ENCODE measurements around the gene C13orf42.

The C13orf42 gene

GRCh38 chr13:51065372-51066090 lies 45.5 kb downstream of the C13orf42 start:
- DNase-seq (ENCODE audit: low read depth): no peak

- DNase-seq (ENCODE audit: low read depth): no peak
Observed at GRCh38 chr13:51064753-51065152, 46.3 kb downstream of the C13orf42 start.

GRCh38 chr13:51063909-51064308 lies 47.2 kb downstream of the C13orf42 start:
- DNase-seq (ENCODE audit: low read depth): no peak

GRCh38 chr13:51058461-51059167 lies 52.5 kb downstream of the C13orf42 start:
- no peak for DNase-seq (ENCODE audit: low read depth)

GRCh38 chr13:51057906-51058305 lies 53.2 kb downstream of the C13orf42 start:
- no peak for DNase-seq (ENCODE audit: low read depth)

GRCh38 chr13:51057001-51057400 lies 54.1 kb downstream of the C13orf42 start:
- DNase-seq (ENCODE audit: low read depth): no peak

- no peak for DNase-seq (ENCODE audit: low read depth)
Observed at GRCh38 chr13:51052581-51052980, 58.5 kb downstream of the C13orf42 start.

GRCh38 chr13:51050021-51050830 lies 60.8 kb downstream of the C13orf42 start:
- no peak for DNase-seq (ENCODE audit: low read depth)

- DNase-seq (ENCODE audit: low read depth): no peak
Observed at GRCh38 chr13:51048616-51049015, 62.5 kb downstream of the C13orf42 start.

GRCh38 chr13:51048166-51048461 lies 63.0 kb downstream of the C13orf42 start:
- no peak for DNase-seq (ENCODE audit: low read depth)

GRCh38 chr13:51047434-51048165 lies 63.5 kb downstream of the C13orf42 start:
- no peak for DNase-seq (ENCODE audit: low read depth)

GRCh38 chr13:51045451-51045850 lies 65.6 kb downstream of the C13orf42 start:
- no peak for DNase-seq (ENCODE audit: low read depth)

GRCh38 chr13:51044023-51044665 lies 66.9 kb downstream of the C13orf42 start:
- DNase-seq (ENCODE audit: low read depth): no peak

GRCh38 chr13:51043310-51043709 lies 67.8 kb downstream of the C13orf42 start:
- no peak for DNase-seq (ENCODE audit: low read depth)

- DNase-seq (ENCODE audit: low read depth): no peak
Observed at GRCh38 chr13:51041710-51042109, 69.4 kb downstream of the C13orf42 start.

- no peak for DNase-seq (ENCODE audit: low read depth)
Observed at GRCh38 chr13:51041126-51041525, 69.9 kb downstream of the C13orf42 start.

- DNase-seq (ENCODE audit: low read depth): no peak
Observed at GRCh38 chr13:51040431-51040830, 70.6 kb downstream of the C13orf42 start.

GRCh38 chr13:51036418-51036817 lies 74.7 kb downstream of the C13orf42 start:
- no peak for DNase-seq (ENCODE audit: low read depth)

GRCh38 chr13:51035978-51036377 lies 75.1 kb downstream of the C13orf42 start:
- no peak for DNase-seq (ENCODE audit: low read depth)

- no peak for DNase-seq (ENCODE audit: low read depth)
Observed at GRCh38 chr13:51035469-51035868, 75.6 kb downstream of the C13orf42 start.

GRCh38 chr13:51034906-51035305 lies 76.2 kb downstream of the C13orf42 start:
- no peak for DNase-seq (ENCODE audit: low read depth)
